ENCODE data around the gene CENPA.
"Not testable (repeated sequence)": the region's sequence is repeated elsewhere in the genome, so short reads cannot be mapped to it uniquely, and the experiment has no call there.

CENPA gene

GRCh38 chr2:26785431-26786206 lies at the start of gene CENPA:
TSS of gene CENPA (plus strand) at chr2:26786056. CDS start at chr2:26786197, 141 bp downstream.
- peak; percentile 95 for DNase-seq

GRCh38 chr2:26737221-26737620 lies 48.6 kb upstream of the CENPA start:
- no peak for DNase-seq

GRCh38 chr2:26738481-26738880 lies 47.4 kb upstream of the CENPA start:
- DNase-seq, result no peak

- DNase-seq, result no peak
Observed at GRCh38 chr2:26739514-26739913, 46.3 kb upstream of the CENPA start.

GRCh38 chr2:26740346-26740745 lies 45.5 kb upstream of the CENPA start:
- no peak for DNase-seq

GRCh38 chr2:26740890-26741302 lies 45.0 kb upstream of the CENPA start:
- DNase-seq, result no peak

- no peak for DNase-seq
Observed at GRCh38 chr2:26742048-26742770, 43.6 kb upstream of the CENPA start.

- no peak for DNase-seq
Observed at GRCh38 chr2:26743852-26744251, 42.0 kb upstream of the CENPA start.

- DNase-seq, result no peak
Observed at GRCh38 chr2:26744953-26745352, 40.9 kb upstream of the CENPA start.

GRCh38 chr2:26745609-26746327 lies 40.1 kb upstream of the CENPA start:
- DNase-seq, result peak; percentile 91

- DNase-seq, result no peak
Observed at GRCh38 chr2:26746934-26747333, 38.9 kb upstream of the CENPA start.

GRCh38 chr2:26749787-26750420 lies 36.0 kb upstream of the CENPA start:
- DNase-seq, result not testable (repeated sequence)

GRCh38 chr2:26750467-26750866 lies 35.4 kb upstream of the CENPA start:
- DNase-seq, result not testable (repeated sequence)

GRCh38 chr2:26752656-26753055 lies 33.2 kb upstream of the CENPA start:
- DNase-seq, result no peak

- no peak for DNase-seq
Observed at GRCh38 chr2:26754539-26754938, 31.3 kb upstream of the CENPA start.

- DNase-seq, result no peak
Observed at GRCh38 chr2:26754972-26755670, 30.7 kb upstream of the CENPA start.

- no peak for DNase-seq
Observed at GRCh38 chr2:26756337-26756736, 29.5 kb upstream of the CENPA start.

GRCh38 chr2:26757873-26758789 lies 27.7 kb upstream of the CENPA start:
- DNase-seq, result no peak

- DNase-seq, result no peak
Observed at GRCh38 chr2:26758790-26759321, 27.0 kb upstream of the CENPA start.

- no peak for DNase-seq
Observed at GRCh38 chr2:26759845-26760244, 26.0 kb upstream of the CENPA start.

- not testable (repeated sequence) for DNase-seq
Observed at GRCh38 chr2:26760991-26761390, 24.9 kb upstream of the CENPA start.

All from activated CD8-positive, alpha-beta memory T cell treated with anti-CD3 and anti-CD28 coated beads for 24 hours (primary cell).